ENCODE data around the gene ENO2. TPM values are rescaled to one million over a fixed set of nuclear protein-coding genes. Genes with fewer than 3 reads are reported as not detected.
A peak's percentile ranks its signal among the peaks of the same experiment; 100 is the strongest.
"Not testable (repeated sequence)": the region's sequence is repeated elsewhere in the genome, so short reads cannot be mapped to it uniquely, and the experiment has no call there.

ENO2 gene
- total and polyA plus RNA-seq, 8 donors = 9.3 to 50.0 (median 15.5) TPM

DNA sequence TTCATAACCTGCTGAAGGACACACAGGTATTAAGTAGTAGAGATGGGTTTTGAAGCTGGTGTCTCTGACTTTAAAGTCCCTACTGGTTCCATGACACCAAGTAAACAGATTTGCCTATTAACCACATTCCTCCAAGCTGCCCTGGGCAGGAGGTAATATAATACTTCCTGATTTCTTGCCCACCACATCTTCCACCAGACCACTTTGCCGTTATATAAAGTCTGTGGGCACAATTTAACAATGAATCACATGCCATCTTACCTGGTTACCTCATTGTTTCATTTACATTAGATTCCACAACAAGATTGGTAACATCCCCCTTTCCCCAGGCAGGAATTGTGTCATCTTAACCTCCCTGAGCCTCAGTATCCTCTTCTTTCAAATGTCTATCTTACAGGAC is 10.7 kb upstream of the ENO2 start:
- H3K36me3 ChIP-seq = no peaks in the 10 kb centered on the region
- H3K4me1 ChIP-seq = peaks cover 4 to 28% of the 10 kb centered on the region in 2 donors
- H3K27ac ChIP-seq = no peak overlapping the region
- DNase-seq = no peak
- no peaks in the 10 kb centered on the region for H3K27me3 ChIP-seq
- ATAC-seq = no peak
- intact Hi-C loops (cut with DNase I) = no loop called here
- no peak for TF ChIP-seq CTCF (IDR thresholded peaks at IDR 0.05)
- H3K9me3 ChIP-seq = no peaks in the 10 kb centered on the region
- H3K4me3 ChIP-seq = no peak overlapping the region

DNA sequence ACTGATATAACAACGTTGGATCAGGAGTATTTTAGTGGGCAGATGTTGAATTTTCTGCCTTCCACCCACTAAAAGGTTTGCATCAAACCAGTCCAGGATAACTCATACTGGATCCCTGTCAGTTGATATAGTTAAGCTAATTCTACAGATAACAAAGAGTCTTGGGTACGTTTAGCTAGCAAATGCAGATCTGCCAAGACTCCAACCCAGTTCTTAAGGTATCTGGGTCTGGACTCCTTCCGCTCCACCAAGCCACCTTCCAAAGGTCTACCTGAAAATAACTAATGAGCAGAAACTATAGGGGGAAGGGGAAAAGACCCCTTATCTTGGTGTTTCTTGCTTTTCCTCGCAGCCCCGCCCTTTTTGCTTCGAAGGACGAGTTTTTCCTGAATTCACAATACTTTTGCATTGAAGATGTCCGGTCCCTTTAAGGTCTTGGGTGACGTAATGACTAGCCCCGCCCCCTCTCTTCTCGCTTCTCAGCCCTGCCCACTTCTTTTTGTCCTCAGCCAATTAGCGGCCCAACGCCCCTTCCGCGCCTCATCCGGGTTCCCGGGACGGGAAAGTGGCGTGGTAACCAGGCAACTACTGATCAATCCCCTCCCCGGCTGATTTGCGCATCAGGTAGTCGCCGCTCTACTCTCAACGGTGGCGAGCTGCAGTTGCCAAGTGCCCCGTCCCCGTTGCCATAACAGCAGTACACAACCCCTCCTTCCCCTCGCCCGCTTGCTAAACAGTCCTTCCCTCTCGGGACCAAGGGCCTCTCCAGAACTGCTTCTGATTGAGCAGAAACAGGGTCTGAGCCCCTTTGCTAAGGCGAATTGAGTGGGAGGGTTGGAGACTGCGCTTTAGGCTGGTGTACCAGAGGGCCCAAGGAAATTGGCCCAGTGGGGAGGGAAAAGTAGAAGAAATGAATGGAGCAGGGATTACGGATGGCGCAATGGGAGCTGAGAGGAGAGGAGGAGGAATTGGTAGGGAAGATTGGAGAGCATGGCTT is 9.8 kb upstream of the ENO2 start, which contains the start of gene LRRC23:
LRRC23 (plus strand) TSS at position 543 of the 997 bp plus-strand sequence. CDS start 812 bp downstream, outside the sequence.
- no peaks in the 10 kb centered on the region for H3K36me3 ChIP-seq
- peak within 1 kb of the TSS; percentile 77 to 88 for H3K27ac ChIP-seq
- peak within 1 kb of the TSS; percentile 53 to 64 for H3K4me3 ChIP-seq
- intact Hi-C loops (cut with DNase I) = no loop called here
- DNase-seq = peak; percentile 96 to 98 (median 97)
- no peak for TF ChIP-seq CTCF (IDR thresholded peaks at IDR 0.05)
- H3K27me3 ChIP-seq = no peaks in the 10 kb centered on the region
- ATAC-seq = peak; percentile 96
- H3K9me3 ChIP-seq = no peaks in the 10 kb centered on the region
- peaks cover 4 to 23% of the 10 kb centered on the region in 2 donors for H3K4me1 ChIP-seq

GRCh38 chr12:6905414-6906040 is 8.9 kb upstream of the ENO2 start:
- Histone ChIP-seq H3K9me3 (no peaks in the 10 kb centered on the region), H3K36me3 (no peaks in the 10 kb centered on the region), H3K27me3 (no peaks in the 10 kb centered on the region), H3K4me3 (peak overlapping the region in 1 of 2 donors; percentile 64), H3K27ac (peak overlapping the region in 1 of 2 donors; percentile 88), H3K4me1 (peaks cover 4 to 13% of the 10 kb centered on the region in 2 donors)
- TF ChIP-seq CTCF (IDR thresholded peaks at IDR 0.05) = no peak
- DNase-seq (peak in 1 of 4 donors; percentile 30), ATAC-seq (no peak)
- intact Hi-C loops (cut with DNase I) = no loop called here

GRCh38 chr12:6908141-6908540 is 6.2 kb upstream of the ENO2 start:
- ATAC-seq; intact Hi-C loops (cut with DNase I); H3K4me3 ChIP-seq; H3K27ac ChIP-seq; H3K9me3 ChIP-seq; H3K36me3 ChIP-seq: not testable (repeated sequence)
- peaks cover 4 to 13% of the 10 kb centered on the region in 2 donors for H3K4me1 ChIP-seq
- peak in 1 of 4 donors; percentile 6 for DNase-seq
- peaks cover 0 to 12% of the 10 kb centered on the region in 2 donors for H3K27me3 ChIP-seq

DNA sequence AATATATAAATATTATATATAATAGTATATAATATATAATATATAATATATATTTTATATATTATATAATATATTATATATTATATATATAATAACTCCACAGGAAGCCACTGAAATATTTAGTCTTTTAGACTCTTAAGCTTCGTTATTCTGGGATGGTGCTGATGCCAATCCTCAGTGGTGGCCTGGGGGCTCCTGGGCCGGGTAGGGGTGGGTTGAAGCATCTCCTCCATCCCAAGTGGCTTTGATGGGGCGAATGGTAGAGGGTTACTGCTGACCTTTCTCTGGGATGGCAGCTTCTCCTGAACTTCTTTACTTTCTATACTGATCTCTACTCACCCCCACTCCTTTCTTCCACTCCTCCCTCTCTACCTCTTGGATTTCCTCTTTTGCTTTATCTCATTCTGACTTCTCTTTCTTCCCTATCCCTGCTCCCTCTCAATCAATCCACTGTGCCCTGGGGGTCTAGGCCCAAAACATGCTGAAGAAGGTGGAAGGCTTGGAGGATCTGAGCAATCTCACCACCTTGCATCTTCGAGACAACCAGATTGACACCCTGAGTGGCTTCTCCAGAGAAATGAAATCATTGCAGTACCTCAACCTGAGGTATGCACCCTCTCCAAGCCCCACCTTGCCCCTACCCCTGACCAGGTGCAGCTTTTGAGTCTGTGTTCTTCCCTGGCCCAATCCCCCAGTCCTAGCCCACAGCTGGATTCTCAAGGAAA is 4.8 kb upstream of the ENO2 start:
- TF ChIP-seq CTCF (IDR thresholded peaks at IDR 0.05) = no peak
- Histone ChIP-seq H3K36me3 (no peaks in the 10 kb centered on the region), H3K4me3 (no peak overlapping the region), H3K4me1 (peaks cover 4 to 18% of the 10 kb centered on the region in 2 donors), H3K27ac (no peak overlapping the region), H3K27me3 (peaks cover 0 to 26% of the 10 kb centered on the region in 2 donors), H3K9me3 (no peaks in the 10 kb centered on the region)
- ATAC-seq (no peak), DNase-seq (peak in 1 of 4 donors; percentile 18)
- intact Hi-C loops (cut with DNase I) = no loop called here

Data from left lung (tissue), 10 donors.